ENCODE measurements around the gene PCDHGA3.

- TF ChIP-seq, protein P1, sequence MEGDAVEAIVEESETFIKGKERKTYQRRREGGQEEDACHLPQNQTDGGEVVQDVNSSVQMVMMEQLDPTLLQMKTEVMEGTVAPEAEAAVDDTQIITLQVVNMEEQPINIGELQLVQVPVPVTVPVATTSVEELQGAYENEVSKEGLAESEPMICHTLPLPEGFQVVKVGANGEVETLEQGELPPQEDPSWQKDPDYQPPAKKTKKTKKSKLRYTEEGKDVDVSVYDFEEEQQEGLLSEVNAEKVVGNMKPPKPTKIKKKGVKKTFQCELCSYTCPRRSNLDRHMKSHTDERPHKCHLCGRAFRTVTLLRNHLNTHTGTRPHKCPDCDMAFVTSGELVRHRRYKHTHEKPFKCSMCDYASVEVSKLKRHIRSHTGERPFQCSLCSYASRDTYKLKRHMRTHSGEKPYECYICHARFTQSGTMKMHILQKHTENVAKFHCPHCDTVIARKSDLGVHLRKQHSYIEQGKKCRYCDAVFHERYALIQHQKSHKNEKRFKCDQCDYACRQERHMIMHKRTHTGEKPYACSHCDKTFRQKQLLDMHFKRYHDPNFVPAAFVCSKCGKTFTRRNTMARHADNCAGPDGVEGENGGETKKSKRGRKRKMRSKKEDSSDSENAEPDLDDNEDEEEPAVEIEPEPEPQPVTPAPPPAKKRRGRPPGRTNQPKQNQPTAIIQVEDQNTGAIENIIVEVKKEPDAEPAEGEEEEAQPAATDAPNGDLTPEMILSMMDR (IDR thresholded peaks at IDR 0.05): no peak
- no peak for TF ChIP-seq EP300 (IDR thresholded peaks at IDR 0.05)
These were observed 28.2 kb downstream of the PCDHGA3 start for GRCh38 chr5:141371572-141372475.

Data from sigmoid colon (tissue), 4 donors.